Stimulated activated CD4-positive, alpha-beta T cell treated with anti-CD3 and anti-CD28 coated beads, TNF-alpha, amount 100 ng/mL, for 24 hours (primary cell): ENCODE measurements around the gene ANXA2.

Source experiments
- DNase-seq, 3 experiments: peaks; one replicate each; pipeline ENCODE4 v3.0.0-alpha.2; 2020; ENCODE audit warnings: low read depth in 3 of 3

The ANXA2 gene

GRCh38 chr15:60299452-60300047 lies 98.2 kb downstream of the ANXA2 start:
- DNase-seq: no peak
